HepG2 (cell line): ENCODE results near the gene DHH. TPM values are rescaled to one million over a fixed set of nuclear protein-coding genes. Genes with fewer than 3 reads are reported as not detected.
A peak's percentile ranks its signal among the peaks of the same experiment; 100 is the strongest.

ENCODE experiments used
- BCL6 ChIP-seq: IDR thresholded peaks from 2 replicates; pipeline ENCODE4 v1.6.1; 2016; ENCODE audit warnings: missing genetic modification reagents, missing compliant biosample characterization
- ERF ChIP-seq: IDR thresholded peaks from 2 replicates; pipeline ENCODE4 v1.6.1; 2018; ENCODE audit warnings: missing biosample characterization, missing genetic modification reagents
- EZH2 ChIP-seq: conservative IDR thresholded peaks from 2 replicates; pipeline ENCODE4 v1.6.1; 2012; ENCODE audit warnings: mild to moderate bottlenecking, low read depth, low read length, moderate library complexity
- GMEB2 ChIP-seq: IDR thresholded peaks from 2 replicates; pipeline ENCODE4 v1.6.1; 2016; ENCODE audit warnings: missing biosample characterization, missing genetic modification reagents, low read depth
- HOXA3 ChIP-seq: sonication (generic); formaldehyde crosslinking; IDR thresholded peaks from 2 replicates; pipeline ENCODE4 v1.5.0; 2020; ENCODE audit warnings: missing genetic modification reagents
- KDM5A ChIP-seq: fragments of 200-600 bp; sonication (generic); IDR thresholded peaks from 2 replicates; pipeline ENCODE4 v1.7.0; 2018; ENCODE audit warnings: antibody characterized with exemption, mild to moderate bottlenecking, low read length, borderline replicate concordance
- PHF21A ChIP-seq: sonication (generic); formaldehyde crosslinking; IDR thresholded peaks from 2 replicates; pipeline ENCODE4 v1.5.0; 2020; ENCODE audit warnings: mild to moderate bottlenecking, missing genetic modification reagents
- RAD51 ChIP-seq: fragments of 450-650 bp; IDR thresholded peaks from 2 replicates; pipeline ENCODE4 v1.6.1; 2016; ENCODE audit warnings: borderline replicate concordance
- SNRNP70 ChIP-seq: fragments of 200-400 bp; formaldehyde crosslinking; IDR thresholded peaks from 2 replicates; pipeline ENCODE4 v1.6.1; 2017; ENCODE audit warnings: mild to moderate bottlenecking, low read depth, low read length, moderate library complexity
- SRY ChIP-seq: sonication (generic); formaldehyde crosslinking; IDR thresholded peaks from 2 replicates; pipeline ENCODE4 v1.8.0; 2022; ENCODE audit warnings: mild to moderate bottlenecking, missing genetic modification reagents
- STAG1 ChIP-seq: sonication (generic); formaldehyde crosslinking; IDR thresholded peaks from 2 replicates; pipeline ENCODE4 v1.4.0; 2020; ENCODE audit warnings: missing genetic modification reagents
- TFDP2 ChIP-seq: sonication (generic); formaldehyde crosslinking; IDR thresholded peaks from 2 replicates; pipeline ENCODE4 v1.4.0; 2020; ENCODE audit warnings: missing genetic modification reagents
- USF2 ChIP-seq, 2 experiments: sonication (generic) in 1 of 2; formaldehyde crosslinking in 1 of 2; IDR thresholded peaks; 2 replicates each; pipeline versions ENCODE4 v1.5.1 to v1.6.1; 2011 to 2020; ENCODE audit warnings: borderline replicate concordance in 1 of 2, low read depth in 1 of 2, low read length in 1 of 2, mild to moderate bottlenecking in 1 of 2, missing genetic modification reagents in 1 of 2, moderate library complexity in 1 of 2
- ZMAT5 ChIP-seq: sonication (generic); formaldehyde crosslinking; IDR thresholded peaks from 2 replicates; pipeline ENCODE4 v1.5.0; 2020; ENCODE audit warnings: mild to moderate bottlenecking, low read depth, missing genetic modification reagents, borderline replicate concordance
- ZNF101 ChIP-seq: sonication (generic); formaldehyde crosslinking; IDR thresholded peaks from 2 replicates; pipeline ENCODE4 v1.4.0; 2020; ENCODE audit warnings: mild to moderate bottlenecking, low read depth, missing genetic modification reagents, borderline replicate concordance
- ZNF124 ChIP-seq: sonication (generic); formaldehyde crosslinking; IDR thresholded peaks from 2 replicates; pipeline ENCODE4 v1.4.0; 2020; ENCODE audit warnings: missing genetic modification reagents
- ZNF292 ChIP-seq: sonication (generic); formaldehyde crosslinking; IDR thresholded peaks from 2 replicates; pipeline ENCODE4 v1.8.1; 2022; ENCODE audit warnings: mild to moderate bottlenecking, low read depth, missing genetic modification reagents, borderline replicate concordance
- ZNF362 ChIP-seq: sonication (generic); formaldehyde crosslinking; IDR thresholded peaks from 2 replicates; pipeline ENCODE4 v1.4.0; 2020; ENCODE audit warnings: missing genetic modification reagents, mild to moderate bottlenecking, borderline replicate concordance
- ZNF44 ChIP-seq: sonication (generic); formaldehyde crosslinking; IDR thresholded peaks from 2 replicates; pipeline ENCODE4 v1.5.1; 2020; ENCODE audit warnings: mild to moderate bottlenecking, missing genetic modification reagents
- ZNF780A ChIP-seq: sonication (generic); formaldehyde crosslinking; IDR thresholded peaks from 2 replicates; pipeline ENCODE4 v1.8.0; 2022; ENCODE audit warnings: mild to moderate bottlenecking, missing genetic modification reagents, moderate library complexity
- ZSCAN21 ChIP-seq: sonication (generic); formaldehyde crosslinking; IDR thresholded peaks from 2 replicates; pipeline ENCODE4 v1.8.0; 2022; ENCODE audit warnings: mild to moderate bottlenecking, missing genetic modification reagents, moderate library complexity, borderline replicate concordance
- ZSCAN31 ChIP-seq: sonication (generic); formaldehyde crosslinking; IDR thresholded peaks from 2 replicates; pipeline ENCODE4 v1.5.0; 2020; ENCODE audit warnings: low read depth, mild to moderate bottlenecking, missing genetic modification reagents
- polyA plus RNA-seq, 8 experiments: library from polyadenylated mRNA; depleted of rRNA in 3 of 8; stranded (reverse) in 7 of 8; unstranded in 1 of 8; fragments of >200 nt; fragmentation: Illumina TruSeq in 4 of 8; extraction: Trizol in 4 of 8; gene quantifications; 2 replicates each; pipeline versions ENCODE4 v1.2.1 to v1.2.3, GENCODE V29; 2011 to 2016; ENCODE audit warnings: low read depth in 4 of 8, missing spikeins in 1 of 8, mixed read lengths in 1 of 8; ENCODE audit not compliant: insufficient read depth in 1 of 8
- total RNA-seq, 5 experiments: library from RNA; depleted of rRNA; stranded (reverse); fragments of >200 nt; fragmentation: Illumina TruSeq; extraction: Trizol; gene quantifications; 2 replicates each; pipeline ENCODE4 v1.2.3, GENCODE V29; 2016; ENCODE audit warnings: low read depth in 1 of 5

Gene DHH
- total and polyA plus RNA-seq, 2 of the 13 experiments (the other 11 are each of a cell fraction or from before 2014, with no cell fraction given): not detected

GRCh38 chr12:49069507-49070346 lies 24.9 kb downstream of the DHH start, which contains the start of gene RHEBL1 (continued):
- TF ChIP-seq ZNF292 (0 out of 2 replicates have a peak, but pooled peaks have one; percentile 45), GMEB2 (CRISPR knock-in tag) (0 out of 2 replicates have a peak, but pooled peaks have one; percentile 53), HOXA3 (CRISPR knock-in tag) (0 out of 2 replicates have a peak, but pooled peaks have one; percentile 46), ERF (CRISPR knock-in tag) (0 out of 2 replicates have a peak, but pooled peaks have one; percentile 68), BCL6 (no peak), ZNF362 (CRISPR knock-in tag) (no peak), SNRNP70 (no peak), STAG1 (CRISPR knock-in tag) (no peak), KDM5A (peak; percentile 86), SRY (CRISPR knock-in tag) (peak; percentile 83; the same call in 1 of the 2 replicates), EZH2 (no peak), ZNF780A (CRISPR knock-in tag) (no peak), RAD51 (peak; percentile 88), ZNF44 (CRISPR knock-in tag) (peak; percentile 92), ZSCAN21 (CRISPR knock-in tag) (peak; percentile 57; the same call in 1 of the 2 replicates), PHF21A (CRISPR knock-in tag) (peak; percentile 77), USF2 (IDR thresholded peaks at IDR 0.05; ENCODE audit: low read depth, low read length) (peak; percentile 88), USF2 (CRISPR knock-in tag; IDR thresholded peaks at IDR 0.05; ENCODE audit: borderline replicate concordance) (peak; percentile 98; the same call in 1 of the 2 replicates), ZMAT5 (CRISPR knock-in tag) (no peak), TFDP2 (CRISPR knock-in tag) (peak; percentile 94), ZSCAN31 (CRISPR knock-in tag) (no peak; the same call in 1 of the 2 replicates), ZNF101 (no peak), ZNF124 (CRISPR knock-in tag) (0 out of 2 replicates have a peak, but pooled peaks have one; percentile 27)
